PC-3 (cell line): ENCODE data around the gene AVL9.

ENCODE experiments used
- EZH2 ChIP-seq: fragments of 300-600 bp; sonication (generic); IDR thresholded peaks from one replicate; pipeline ENCODE4 v1.6.1; 2017; ENCODE audit warnings: antibody characterized with exemption, mild to moderate bottlenecking, low read length; ENCODE audit not compliant: unreplicated experiment
- TF ChIP-seq, protein P1 (sequence below): fragments of 300-600 bp; sonication (generic); conservative IDR thresholded peaks from 2 replicates; pipeline ENCODE4 v1.5.1; 2017; ENCODE audit warnings: antibody characterized with exemption, low read depth, mild to moderate bottlenecking, low read length

DNA sequence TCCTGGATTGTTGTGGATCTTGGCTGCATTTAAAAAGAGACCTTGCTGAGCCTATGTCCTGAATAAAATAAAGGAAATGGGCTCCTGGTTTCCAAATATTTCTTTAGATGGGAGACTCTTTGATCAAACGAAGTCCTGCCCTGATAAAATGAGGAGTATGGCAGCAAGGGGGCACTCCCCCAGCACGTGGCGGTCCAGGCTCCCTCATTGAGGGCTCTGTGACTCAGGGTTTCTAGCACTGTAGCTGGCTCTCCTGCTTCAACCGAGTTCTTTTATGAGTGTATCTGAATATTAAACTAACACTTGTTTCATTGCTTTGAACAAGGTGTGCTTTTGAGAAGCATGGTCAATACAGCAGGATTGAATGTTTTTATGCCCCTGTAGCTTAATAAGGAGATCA is 114.2 kb downstream of the AVL9 start:
- TF ChIP-seq, protein P1, sequence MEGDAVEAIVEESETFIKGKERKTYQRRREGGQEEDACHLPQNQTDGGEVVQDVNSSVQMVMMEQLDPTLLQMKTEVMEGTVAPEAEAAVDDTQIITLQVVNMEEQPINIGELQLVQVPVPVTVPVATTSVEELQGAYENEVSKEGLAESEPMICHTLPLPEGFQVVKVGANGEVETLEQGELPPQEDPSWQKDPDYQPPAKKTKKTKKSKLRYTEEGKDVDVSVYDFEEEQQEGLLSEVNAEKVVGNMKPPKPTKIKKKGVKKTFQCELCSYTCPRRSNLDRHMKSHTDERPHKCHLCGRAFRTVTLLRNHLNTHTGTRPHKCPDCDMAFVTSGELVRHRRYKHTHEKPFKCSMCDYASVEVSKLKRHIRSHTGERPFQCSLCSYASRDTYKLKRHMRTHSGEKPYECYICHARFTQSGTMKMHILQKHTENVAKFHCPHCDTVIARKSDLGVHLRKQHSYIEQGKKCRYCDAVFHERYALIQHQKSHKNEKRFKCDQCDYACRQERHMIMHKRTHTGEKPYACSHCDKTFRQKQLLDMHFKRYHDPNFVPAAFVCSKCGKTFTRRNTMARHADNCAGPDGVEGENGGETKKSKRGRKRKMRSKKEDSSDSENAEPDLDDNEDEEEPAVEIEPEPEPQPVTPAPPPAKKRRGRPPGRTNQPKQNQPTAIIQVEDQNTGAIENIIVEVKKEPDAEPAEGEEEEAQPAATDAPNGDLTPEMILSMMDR: no peak
- TF ChIP-seq EZH2: no peak
